Measurements from ENCODE around the gene HDGFL2.
"Not testable (repeated sequence)": the region's sequence is repeated elsewhere in the genome, so short reads cannot be mapped to it uniquely, and the experiment has no call there.

The HDGFL2 gene

DNA sequence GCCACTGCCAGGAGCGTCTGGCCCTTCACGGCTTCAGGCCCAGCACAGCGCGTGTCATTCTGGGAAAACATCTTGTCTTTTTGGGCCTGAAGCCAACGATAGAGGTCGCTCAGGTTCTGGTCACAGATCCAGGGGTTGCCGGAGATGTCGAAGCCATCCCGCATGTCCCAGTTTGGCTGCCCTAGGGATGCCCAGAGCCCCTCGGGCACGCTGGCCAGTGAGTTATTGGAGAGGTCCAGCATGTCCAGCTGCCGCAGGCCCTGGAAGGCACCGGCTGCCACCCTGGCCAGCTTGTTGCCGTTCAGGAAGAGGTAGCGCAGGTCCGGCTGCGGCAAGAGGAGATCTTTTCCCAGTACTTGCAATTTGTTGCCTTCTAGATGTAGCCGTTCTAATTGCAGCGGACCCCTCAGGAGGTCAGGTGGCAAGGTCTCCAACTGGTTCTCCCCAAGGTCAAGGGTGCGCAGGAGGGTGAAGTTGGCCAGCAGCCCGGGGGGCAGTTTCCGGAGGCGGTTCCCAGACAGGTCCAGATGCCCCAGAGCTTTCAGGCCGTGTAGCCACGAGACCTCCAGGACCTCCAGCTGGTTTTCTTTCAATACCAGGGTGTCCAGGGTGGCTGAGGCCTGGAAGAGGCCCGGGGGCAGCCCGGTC is 66.0 kb downstream of the HDGFL2 start:
- H3K9me3 ChIP-seq (ENCODE audit: severe bottlenecking) = peaks cover 13% of the 10 kb centered on the region
- TF ChIP-seq CTCF (IDR thresholded peaks at IDR 0.05; ENCODE audit: low read depth, low read length) = no peak
- DNase-seq = no peak
- no peaks in the 10 kb centered on the region for H3K27me3 ChIP-seq (ENCODE audit: insufficient read depth, low read depth, severe bottlenecking)
- H3K36me3 ChIP-seq = no peaks in the 10 kb centered on the region
- no peak overlapping the region for H3K4me3 ChIP-seq (ENCODE audit: low read depth, low read length)
- no peak overlapping the region; the same call in 1 of the 2 replicates for H3K27ac ChIP-seq

DNA sequence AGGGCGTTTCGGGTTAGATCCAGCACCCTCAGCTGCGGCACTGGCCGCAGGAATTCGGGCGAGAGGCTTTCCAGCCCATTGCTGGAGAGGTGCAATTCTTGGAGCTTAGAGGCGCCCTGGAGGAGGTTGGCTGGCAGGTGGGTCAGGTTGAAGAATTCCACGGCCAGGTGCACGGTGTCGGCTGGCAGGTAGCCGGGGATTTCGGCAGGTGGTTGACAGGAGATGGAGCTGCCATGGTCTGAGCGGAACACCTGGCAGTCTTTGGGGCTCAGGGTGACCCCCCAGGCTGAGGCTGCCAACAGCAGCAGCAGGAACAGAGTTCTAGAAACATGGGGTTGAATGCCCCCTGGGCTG is 66.5 kb downstream of the HDGFL2 start:
- Histone ChIP-seq H3K9me3 (ENCODE audit: severe bottlenecking) (peaks cover 13% of the 10 kb centered on the region), H3K27ac (no peak overlapping the region), H3K4me3 (ENCODE audit: low read depth, low read length) (no peak overlapping the region), H3K27me3 (ENCODE audit: insufficient read depth, low read depth, severe bottlenecking) (no peaks in the 10 kb centered on the region), H3K36me3 (no peaks in the 10 kb centered on the region)
- DNase-seq = no peak
- no peak for TF ChIP-seq CTCF (IDR thresholded peaks at IDR 0.05; ENCODE audit: low read depth, low read length)

DNA sequence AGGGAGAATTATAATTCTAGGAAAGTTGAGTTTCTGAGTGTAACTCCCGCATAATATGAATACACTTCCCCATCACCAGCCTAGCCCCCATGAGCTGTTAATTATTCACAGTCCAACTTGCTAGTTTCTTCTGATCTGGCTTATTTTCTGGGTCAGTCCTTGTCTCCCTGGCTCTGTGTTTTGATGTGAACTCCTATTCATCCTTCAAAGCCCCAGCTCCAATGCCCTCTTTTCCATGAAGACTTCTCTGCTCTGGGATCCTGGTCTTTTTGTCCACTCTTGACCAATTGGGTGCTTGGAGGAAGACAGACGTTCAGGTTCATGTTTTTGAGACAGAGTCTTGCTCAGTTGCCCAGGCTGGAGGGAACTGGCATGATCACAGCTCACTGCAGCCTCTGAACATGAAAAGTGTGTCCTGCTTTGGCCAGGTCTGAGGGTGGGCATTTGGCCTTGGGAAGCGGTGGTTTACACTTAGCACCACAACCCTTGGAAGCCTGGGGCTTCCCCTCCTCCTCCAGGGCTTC is 67.1 kb downstream of the HDGFL2 start:
- no peak overlapping the region for H3K4me3 ChIP-seq (ENCODE audit: low read depth, low read length)
- no peak for DNase-seq
- H3K27ac ChIP-seq = no peak overlapping the region
- peaks cover 13% of the 10 kb centered on the region for H3K9me3 ChIP-seq (ENCODE audit: severe bottlenecking)
- no peaks in the 10 kb centered on the region for H3K36me3 ChIP-seq
- no peaks in the 10 kb centered on the region for H3K27me3 ChIP-seq (ENCODE audit: insufficient read depth, low read depth, severe bottlenecking)
- TF ChIP-seq CTCF (IDR thresholded peaks at IDR 0.05; ENCODE audit: low read depth, low read length) = no peak

DNA sequence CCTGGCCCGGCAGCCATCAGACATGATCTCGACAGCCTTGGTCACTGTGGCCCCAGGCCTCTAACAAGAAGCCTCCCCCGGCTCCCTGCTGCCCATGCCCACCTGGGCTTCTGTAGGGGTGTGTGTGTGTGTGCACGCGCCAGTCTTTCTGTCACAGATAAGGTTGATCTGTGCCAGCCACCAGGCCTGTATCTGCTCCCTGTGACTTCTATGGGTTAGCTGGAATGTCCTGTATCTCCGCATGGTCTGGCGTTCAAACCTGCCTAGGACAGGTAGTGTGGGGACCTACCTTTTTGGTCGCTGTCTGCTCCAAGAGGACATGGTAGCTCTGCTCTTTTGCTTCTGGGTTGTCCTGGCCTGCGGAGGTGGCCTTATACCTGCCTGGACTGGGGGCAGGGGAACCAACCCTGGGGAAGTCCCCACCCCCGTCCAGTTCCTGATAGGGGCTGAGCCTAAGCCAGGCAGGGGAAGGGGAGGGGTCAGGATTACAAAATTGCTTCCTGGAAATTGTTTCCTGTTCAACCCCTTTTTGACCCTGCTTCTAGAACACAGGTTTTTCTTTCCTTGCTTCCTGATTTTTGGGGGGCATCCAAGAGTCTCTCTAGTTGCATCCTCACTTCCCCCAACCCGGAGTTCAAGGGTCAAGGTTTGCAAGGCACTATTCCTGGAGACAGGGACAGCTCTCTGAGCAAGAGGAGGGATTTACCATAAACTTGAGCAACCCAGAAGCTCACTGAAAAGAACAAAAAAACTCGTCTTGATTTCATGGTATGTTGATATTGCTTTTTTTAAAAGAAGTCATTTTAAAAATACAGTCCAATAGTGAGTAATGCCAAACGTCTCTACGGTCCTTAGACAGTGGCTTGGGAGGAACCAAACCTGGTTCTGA is 67.8 kb downstream of the HDGFL2 start, which contains the start of gene LRG1:
Gene LRG1, minus strand, starts transcription at position 344 of the 889 bp plus-strand sequence. Its CDS starts 23 bp downstream, at position 321.
- Histone ChIP-seq H3K9me3 (ENCODE audit: severe bottlenecking) (peaks cover 13% of the 10 kb centered on the region), H3K4me3 (ENCODE audit: low read depth, low read length) (no peak within 1 kb of the TSS), H3K27me3 (ENCODE audit: insufficient read depth, low read depth, severe bottlenecking) (no peaks in the 10 kb centered on the region), H3K36me3 (peaks cover 4% of the 10 kb centered on the region; the same call in 1 of the 2 replicates), H3K27ac (no peak within 1 kb of the TSS)
- no peak for TF ChIP-seq CTCF (IDR thresholded peaks at IDR 0.05; ENCODE audit: low read depth, low read length)
- no peak for DNase-seq

- TF ChIP-seq CTCF (IDR thresholded peaks at IDR 0.05; ENCODE audit: low read depth, low read length) = no peak
- Histone ChIP-seq H3K9me3 (ENCODE audit: severe bottlenecking) (peaks cover 13% of the 10 kb centered on the region), H3K27ac (no peak overlapping the region), H3K36me3 (peaks cover 12% of the 10 kb centered on the region), H3K4me3 (ENCODE audit: low read depth, low read length) (no peak overlapping the region), H3K27me3 (ENCODE audit: insufficient read depth, low read depth, severe bottlenecking) (no peaks in the 10 kb centered on the region)
- no peak for DNase-seq
Measured at GRCh38 chr19:4541114-4541805, 69.2 kb downstream of the HDGFL2 start.

DNA sequence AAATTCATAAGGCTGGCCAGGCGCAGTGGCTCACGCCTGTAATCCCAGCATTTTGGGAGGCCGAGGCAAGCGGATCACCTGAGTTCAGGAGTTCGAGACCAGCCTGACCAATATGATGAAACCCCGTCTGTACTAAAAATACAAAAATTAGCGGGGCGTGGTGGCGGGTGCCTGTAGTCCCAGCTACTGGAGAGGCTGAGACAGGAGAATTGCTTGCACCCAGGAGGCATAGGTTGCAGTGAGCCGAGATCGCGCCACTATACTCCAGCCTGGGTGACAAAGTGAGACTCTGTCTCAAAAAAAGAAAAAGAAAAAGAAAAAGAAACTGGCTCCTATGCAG is 69.7 kb downstream of the HDGFL2 start:
- H3K27me3 ChIP-seq (ENCODE audit: insufficient read depth, low read depth, severe bottlenecking); H3K27ac ChIP-seq; DNase-seq; H3K4me3 ChIP-seq (ENCODE audit: low read depth, low read length): not testable (repeated sequence)
- H3K36me3 ChIP-seq = peaks cover 16% of the 10 kb centered on the region
- peaks cover 13% of the 10 kb centered on the region for H3K9me3 ChIP-seq (ENCODE audit: severe bottlenecking)
